ENCODE measurements around the gene PTPN14. TPM values are rescaled to one million over a fixed set of nuclear protein-coding genes. Genes with fewer than 3 reads are reported as not detected.

The PTPN14 gene
- total and polyA plus RNA-seq, 2 of the 8 experiments (the other 6 are each of a cell fraction or from before 2014, with no cell fraction given), result 14.4 to 93.6 TPM

DNA sequence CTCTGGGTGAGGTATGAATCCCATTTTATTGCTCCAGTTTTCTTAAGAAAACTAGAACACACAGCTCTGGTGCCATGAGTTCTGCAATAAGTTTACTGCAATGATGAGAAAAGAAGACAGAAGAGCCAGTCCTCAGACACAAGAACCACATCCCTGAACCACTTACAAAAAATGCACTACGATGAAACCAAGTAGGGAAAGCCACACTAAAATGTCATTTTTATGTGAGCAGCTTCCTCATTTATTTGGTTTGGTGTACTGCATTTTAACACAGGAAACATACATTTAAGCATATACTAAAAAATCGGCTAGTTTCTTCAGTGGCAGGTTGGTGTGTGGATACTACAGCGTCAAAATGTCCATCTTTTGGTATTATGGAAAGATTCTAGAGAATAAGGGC is 95.9 kb downstream of the PTPN14 start:
- peaks cover 0 to 67% of the 10 kb centered on the region in 2 experiments; a peak in 2 of 4 replicates for H3K79me2 ChIP-seq (ENCODE audit: control insufficient read depth in 1 of 2, insufficient read depth in 2 of 2, low read length in 2 of 2)
- no peaks in the 10 kb centered on the region for H3K27me3 ChIP-seq (replicated peaks in 1 of 4; ENCODE audit: control insufficient read depth in 3 of 4, extremely low read depth in 1 of 4, insufficient read depth in 3 of 4, low read length in 3 of 4)
- H4K20me1 ChIP-seq (replicated peaks in 1 of 2; ENCODE audit: control insufficient read depth in 1 of 2, insufficient read depth in 2 of 2, low read length in 2 of 2), result no peaks in the 10 kb centered on the region
- H2BK20ac ChIP-seq (ENCODE audit: low read length), result no peak overlapping the region
- peaks cover 0 to 2% (median 0%) of the 10 kb centered on the region in 4 experiments; a peak in 2 of 8 replicates for H3K36me3 ChIP-seq (ENCODE audit: control insufficient read depth in 2 of 4, insufficient read depth in 4 of 4, low read length in 3 of 4)
- no peak overlapping the region for H3K9ac ChIP-seq (replicated peaks in 1 of 4; ENCODE audit: extremely low read depth in 1 of 4, low read depth in 3 of 4, low read length in 3 of 4)
- no peak overlapping the region for H4K5ac ChIP-seq (ENCODE audit: insufficient read length, low read depth, low read length)
- no peak overlapping the region for H2BK15ac ChIP-seq (ENCODE audit: low read length)
- peaks cover 4% of the 10 kb centered on the region; the same call in 1 of the 2 replicates for H3K23me2 ChIP-seq (ENCODE audit: low read depth, low read length)
- no peak overlapping the region for H2AFZ ChIP-seq (ENCODE audit: low read length)
- TF ChIP-seq KDM4A (IDR thresholded peaks at IDR 0.05; ENCODE audit: low read depth, low read length, severe bottlenecking) (no peak), CBX5 (IDR thresholded peaks at IDR 0.05; ENCODE audit: low read depth, low read length) (no peak), SP1 (IDR thresholded peaks at IDR 0.05; ENCODE audit: low read depth, low read length) (no peak)
- no peak for DNase-seq (ENCODE audit: low read depth in 1 of 2, low spot score in 2 of 2)
- H3K23ac ChIP-seq (ENCODE audit: insufficient read length), result no peak overlapping the region
- no peak overlapping the region for H2BK5ac ChIP-seq (ENCODE audit: low read depth, low read length)
- no peak overlapping the region for H3K4me3 ChIP-seq (ENCODE audit: extremely low read depth in 1 of 4, insufficient read depth in 2 of 4, low read depth in 3 of 4, low read length in 4 of 4)
- no peak overlapping the region for H2AK5ac ChIP-seq (ENCODE audit: low read depth, low read length)
- H2BK12ac ChIP-seq (ENCODE audit: low read depth, low read length), result no peak overlapping the region
- H3K9me3 ChIP-seq (ENCODE audit: insufficient read depth in 2 of 2, low read depth in 1 of 2, low read length in 1 of 2), result no peaks in the 10 kb centered on the region
- H4K91ac ChIP-seq (replicated peaks; ENCODE audit: insufficient read length, low read length), result no peak overlapping the region
- no peak overlapping the region for H4K8ac ChIP-seq (ENCODE audit: extremely low read depth, insufficient read depth, low read length)
- FAIRE-seq, result no peak
- no peak overlapping the region for H3K4me2 ChIP-seq (ENCODE audit: insufficient read depth in 1 of 2, low read depth in 2 of 2, low read length in 2 of 2)
- H3K4me1 ChIP-seq (replicated peaks in 1 of 4; ENCODE audit: control insufficient read depth in 3 of 4, insufficient read depth in 4 of 4, low read length in 3 of 4), result peaks cover 5 to 21% (median 15%) of the 10 kb centered on the region in 4 experiments
- H3K4ac ChIP-seq (replicated peaks; ENCODE audit: insufficient read length, low read depth, low read length), result no peak overlapping the region
- WGBS, 2 experiments (ENCODE audit: extremely low coverage in 1 of 2, insufficient coverage in 1 of 2, insufficient read length in 1 of 2, insufficient replicate concordance in 2 of 2, low coverage in 1 of 2, low lambda C conversion rate in 2 of 2, missing lambda C conversion rate in 1 of 2), result 96% methylated on average over 3 of the region's 3 CpGs; no CpG with 5 or more reads in 1 of the 2 experiments
- no peak overlapping the region for H3K18ac ChIP-seq (ENCODE audit: extremely low read depth, low read length)
- H3K27ac ChIP-seq (ENCODE audit: low read depth, low read length), result no peak overlapping the region
- ChIA-PET CTCF (ENCODE audit: partially characterized antibody) (interaction anchor here (0.7 to 7.0 kb wide), 5 partner anchors 17 to 127 kb away, joined by 3 to 38 read pairs (median 10); no protein-coding TSS in a partner anchor), POLR2A (ENCODE audit: partially characterized antibody) (interaction anchor here (1.2 kb wide), 1 partner anchor 97 kb away, joined by 5 read pairs; the partner anchor contains the start of gene PTPN14)
- no peak overlapping the region for H3K14ac ChIP-seq (ENCODE audit: insufficient read length)
- no peak overlapping the region for H3K56ac ChIP-seq (replicated peaks; ENCODE audit: insufficient read length, low read depth, low read length)
- peaks cover 2% of the 10 kb centered on the region; the same call in 1 of the 2 replicates for H3K79me1 ChIP-seq (ENCODE audit: low read depth, low read length)
- H2BK120ac ChIP-seq (replicated peaks; ENCODE audit: low read depth, low read length), result no peak overlapping the region
